Liver (tissue), 9 donors: Measurements from ENCODE around the gene CSNK2B. TPM values are rescaled to one million over a fixed set of nuclear protein-coding genes. Genes with fewer than 3 reads are reported as not detected.

Experiments used
- DNase-seq: peaks from one replicate; pipeline ENCODE4 v3.0.0-alpha.2; 2017; ENCODE audit warnings: low spot score
- H3K27ac ChIP-seq, 2 donors: one replicate each; pipeline ENCODE4 v1.7.0; 2013; ENCODE audit warnings: inconsistent platforms in 2 of 2, low read length in 2 of 2, control low read depth in 1 of 2, low read depth in 1 of 2, mild to moderate bottlenecking in 1 of 2
- H3K27me3 ChIP-seq, 4 donors: one replicate each; pipeline versions ENCODE4 v1.6.1 to v1.7.0; 2013; ENCODE audit warnings: low read length in 3 of 4, inconsistent platforms in 1 of 4, mild to moderate bottlenecking in 1 of 4, moderate library complexity in 1 of 4; ENCODE audit not compliant: control insufficient read depth in 4 of 4, insufficient read depth in 4 of 4
- H3K36me3 ChIP-seq, 4 donors: one replicate each; pipeline versions ENCODE4 v1.6.1 to v1.7.0; 2013; ENCODE audit warnings: low read length in 3 of 4, mild to moderate bottlenecking in 3 of 4, low read depth in 1 of 4, moderate library complexity in 1 of 4; ENCODE audit not compliant: control insufficient read depth in 4 of 4, insufficient read depth in 3 of 4
- H3K4me1 ChIP-seq, 4 donors: one replicate each; pipeline versions ENCODE4 v1.6.1 to v1.7.0; 2013; ENCODE audit warnings: low read length in 3 of 4, mild to moderate bottlenecking in 3 of 4, moderate library complexity in 1 of 4; ENCODE audit not compliant: control insufficient read depth in 4 of 4, insufficient read depth in 4 of 4
- H3K4me3 ChIP-seq, 3 donors: one replicate each; pipeline versions ENCODE4 v1.6.1 to v1.7.0; 2013; ENCODE audit warnings: low read length in 3 of 3, control low read depth in 1 of 3, low read depth in 1 of 3, mild to moderate bottlenecking in 1 of 3
- H3K9ac ChIP-seq, 2 donors: one replicate each; pipeline ENCODE4 v1.7.0; 2013; ENCODE audit warnings: low read length in 2 of 2, mild to moderate bottlenecking in 2 of 2, moderate library complexity in 2 of 2, control low read depth in 1 of 2, low read depth in 1 of 2
- H3K9me3 ChIP-seq, 4 donors: one replicate each; pipeline versions ENCODE4 v1.6.1 to v1.7.0; 2013; ENCODE audit warnings: low read length in 3 of 4; ENCODE audit not compliant: control insufficient read depth in 4 of 4
- ATF3 ChIP-seq: IDR thresholded peaks from 2 replicates; pipeline ENCODE4 v1.6.1; 2016; ENCODE audit warnings: antibody characterized with exemption
- EGR1 ChIP-seq, 2 donors: IDR thresholded peaks; 2 replicates each; pipeline ENCODE4 v1.6.1; 2016 to 2018; ENCODE audit warnings: antibody characterized with exemption in 2 of 2, low read depth in 2 of 2
- FOXA1 ChIP-seq: IDR thresholded peaks from 2 replicates; pipeline ENCODE4 v1.6.1; 2016; ENCODE audit warnings: antibody characterized with exemption
- FOXA2 ChIP-seq: IDR thresholded peaks from 2 replicates; pipeline ENCODE4 v1.6.1; 2016; ENCODE audit warnings: antibody characterized with exemption
- GABPA ChIP-seq, 2 donors: IDR thresholded peaks in 1 of 2; conservative IDR thresholded peaks in 1 of 2; 2 replicates each; pipeline ENCODE4 v1.6.1; 2016; ENCODE audit warnings: antibody characterized with exemption in 2 of 2, mild to moderate bottlenecking in 1 of 2, moderate library complexity in 1 of 2
- HNF4A ChIP-seq, 2 donors: conservative IDR thresholded peaks; 2 replicates each; pipeline ENCODE4 v1.6.1; 2016; ENCODE audit warnings: antibody characterized with exemption in 2 of 2, mild to moderate bottlenecking in 2 of 2
- HNF4G ChIP-seq: IDR thresholded peaks from 2 replicates; pipeline ENCODE4 v1.6.1; 2016; ENCODE audit warnings: antibody characterized with exemption
- JUND ChIP-seq, 2 donors: IDR thresholded peaks; 2 replicates each; pipeline ENCODE4 v1.6.1; 2016; ENCODE audit warnings: antibody characterized with exemption in 2 of 2
- MAX ChIP-seq: IDR thresholded peaks from 2 replicates; pipeline ENCODE4 v1.6.1; 2016; ENCODE audit warnings: antibody characterized with exemption
- NR2F2 ChIP-seq: IDR thresholded peaks from 2 replicates; pipeline ENCODE4 v1.6.1; 2016; ENCODE audit warnings: antibody characterized with exemption
- RAD21 ChIP-seq, 2 donors: IDR thresholded peaks; 2 replicates each; pipeline ENCODE4 v1.6.1; 2016; ENCODE audit warnings: antibody characterized with exemption in 2 of 2, mild to moderate bottlenecking in 2 of 2
- RXRA ChIP-seq, 2 donors: IDR thresholded peaks; 2 replicates each; pipeline ENCODE4 v1.6.1; 2017 to 2018; ENCODE audit warnings: antibody characterized with exemption in 2 of 2, mild to moderate bottlenecking in 1 of 2
- SP1 ChIP-seq: IDR thresholded peaks from 2 replicates; pipeline ENCODE4 v1.6.1; 2018; ENCODE audit warnings: antibody characterized with exemption, mild to moderate bottlenecking
- TAF1 ChIP-seq: conservative IDR thresholded peaks from 2 replicates; pipeline ENCODE4 v1.6.1; 2016; ENCODE audit warnings: antibody characterized with exemption, mild to moderate bottlenecking
- YY1 ChIP-seq: IDR thresholded peaks from 2 replicates; pipeline ENCODE4 v1.6.1; 2016; ENCODE audit warnings: antibody characterized with exemption, mild to moderate bottlenecking
- ZBTB33 ChIP-seq: IDR thresholded peaks from 2 replicates; pipeline ENCODE4 v1.6.1; 2016; ENCODE audit warnings: antibody characterized with exemption
- WGBS: extraction: QIAGEN DNeasy Blood & Tissue Kit; methylation state at CpG from one replicate; pipeline ENCODE4 v1.1.7; 2013; 5-methylcytosine and 5-hydroxymethylcytosine counted together
- polyA plus RNA-seq, 2 donors: library from polyadenylated mRNA; stranded (reverse) in 1 of 2; unstranded in 1 of 2; fragments of 200-250 nt in 1 of 2; fragments of >200 nt in 1 of 2; fragmentation: Nextera tagmentation in 1 of 2; extraction: Ambion mirVana in 1 of 2; gene quantifications; one replicate each; pipeline versions ENCODE4 v1.2.1 to v1.2.3, GENCODE V29; 2013 to 2015
- total RNA-seq, 2 donors: library from RNA; depleted of rRNA; stranded (reverse); fragments of >200 nt; gene quantifications; one replicate each; pipeline ENCODE4 v1.2.3, GENCODE V29; 2014
- TF ChIP-seq, protein P1 (sequence below): fragments of 150-350 bp; IDR thresholded peaks from 2 replicates; pipeline ENCODE4 v1.5.1; 2017; ENCODE audit warnings: improper control_type of control experiment, low read depth, low read length; ENCODE audit not compliant: missing input control
- TF ChIP-seq, protein P2 (sequence below): IDR thresholded peaks from 2 replicates; pipeline ENCODE4 v1.6.1; 2016; ENCODE audit warnings: antibody characterized with exemption, mild to moderate bottlenecking
- donor health status: healthy.
- donor health status: healthy.
- donor health status: healthy.
- donor health status: healthy.
- donor health status: healthy.

Gene CSNK2B
- total and polyA plus RNA-seq, 4 donors: 58.1 to 108 (median 77.0) TPM

- no peak for DNase-seq
- Histone ChIP-seq H3K4me3 (peak within 1 kb of the TSS; percentile 45 to 66 (median 63)), H3K27ac (peak within 1 kb of the TSS; percentile 80 to 86), H3K9me3 (no peaks in the 10 kb centered on the region), H3K4me1 (peaks cover 14 to 85% (median 68%) of the 10 kb centered on the region in 4 donors), H3K27me3 (no peaks in the 10 kb centered on the region), H3K36me3 (peaks cover 0 to 6% (median 3%) of the 10 kb centered on the region in 4 donors), H3K9ac (peak within 1 kb of the TSS; percentile 34 to 75)
- WGBS: 35% methylated on average over 8 of the region's 8 CpGs
- TF ChIP-seq, protein P1, sequence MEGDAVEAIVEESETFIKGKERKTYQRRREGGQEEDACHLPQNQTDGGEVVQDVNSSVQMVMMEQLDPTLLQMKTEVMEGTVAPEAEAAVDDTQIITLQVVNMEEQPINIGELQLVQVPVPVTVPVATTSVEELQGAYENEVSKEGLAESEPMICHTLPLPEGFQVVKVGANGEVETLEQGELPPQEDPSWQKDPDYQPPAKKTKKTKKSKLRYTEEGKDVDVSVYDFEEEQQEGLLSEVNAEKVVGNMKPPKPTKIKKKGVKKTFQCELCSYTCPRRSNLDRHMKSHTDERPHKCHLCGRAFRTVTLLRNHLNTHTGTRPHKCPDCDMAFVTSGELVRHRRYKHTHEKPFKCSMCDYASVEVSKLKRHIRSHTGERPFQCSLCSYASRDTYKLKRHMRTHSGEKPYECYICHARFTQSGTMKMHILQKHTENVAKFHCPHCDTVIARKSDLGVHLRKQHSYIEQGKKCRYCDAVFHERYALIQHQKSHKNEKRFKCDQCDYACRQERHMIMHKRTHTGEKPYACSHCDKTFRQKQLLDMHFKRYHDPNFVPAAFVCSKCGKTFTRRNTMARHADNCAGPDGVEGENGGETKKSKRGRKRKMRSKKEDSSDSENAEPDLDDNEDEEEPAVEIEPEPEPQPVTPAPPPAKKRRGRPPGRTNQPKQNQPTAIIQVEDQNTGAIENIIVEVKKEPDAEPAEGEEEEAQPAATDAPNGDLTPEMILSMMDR: no peak
- TF ChIP-seq ZBTB33 (peak; percentile 59), HNF4G (peak; percentile 80), GABPA (IDR thresholded peaks at IDR 0.05 in 1 of 2, conservative IDR thresholded peaks at IDR 0.05 in 1 of 2) (peak; percentile 64 to 89), RAD21 (IDR thresholded peaks at IDR 0.05) (peak; percentile 19 to 57), FOXA2 (peak; percentile 70), FOXA1 (no peak), RXRA (IDR thresholded peaks at IDR 0.05) (peak; percentile 84 to 86), YY1 (peak; percentile 33), ATF3 (no peak), HNF4A (conservative IDR thresholded peaks at IDR 0.05) (peak; percentile 83 to 85), JUND (IDR thresholded peaks at IDR 0.05) (peak; percentile 57 to 58), SP1 (peak; percentile 86), TAF1 (peak; percentile 98), MAX (peak; percentile 59), NR2F2 (peak; percentile 82), EGR1 (IDR thresholded peaks at IDR 0.05; ENCODE audit: low read depth in 2 of 2) (peak; percentile 39 to 52)
- TF ChIP-seq, protein P2, sequence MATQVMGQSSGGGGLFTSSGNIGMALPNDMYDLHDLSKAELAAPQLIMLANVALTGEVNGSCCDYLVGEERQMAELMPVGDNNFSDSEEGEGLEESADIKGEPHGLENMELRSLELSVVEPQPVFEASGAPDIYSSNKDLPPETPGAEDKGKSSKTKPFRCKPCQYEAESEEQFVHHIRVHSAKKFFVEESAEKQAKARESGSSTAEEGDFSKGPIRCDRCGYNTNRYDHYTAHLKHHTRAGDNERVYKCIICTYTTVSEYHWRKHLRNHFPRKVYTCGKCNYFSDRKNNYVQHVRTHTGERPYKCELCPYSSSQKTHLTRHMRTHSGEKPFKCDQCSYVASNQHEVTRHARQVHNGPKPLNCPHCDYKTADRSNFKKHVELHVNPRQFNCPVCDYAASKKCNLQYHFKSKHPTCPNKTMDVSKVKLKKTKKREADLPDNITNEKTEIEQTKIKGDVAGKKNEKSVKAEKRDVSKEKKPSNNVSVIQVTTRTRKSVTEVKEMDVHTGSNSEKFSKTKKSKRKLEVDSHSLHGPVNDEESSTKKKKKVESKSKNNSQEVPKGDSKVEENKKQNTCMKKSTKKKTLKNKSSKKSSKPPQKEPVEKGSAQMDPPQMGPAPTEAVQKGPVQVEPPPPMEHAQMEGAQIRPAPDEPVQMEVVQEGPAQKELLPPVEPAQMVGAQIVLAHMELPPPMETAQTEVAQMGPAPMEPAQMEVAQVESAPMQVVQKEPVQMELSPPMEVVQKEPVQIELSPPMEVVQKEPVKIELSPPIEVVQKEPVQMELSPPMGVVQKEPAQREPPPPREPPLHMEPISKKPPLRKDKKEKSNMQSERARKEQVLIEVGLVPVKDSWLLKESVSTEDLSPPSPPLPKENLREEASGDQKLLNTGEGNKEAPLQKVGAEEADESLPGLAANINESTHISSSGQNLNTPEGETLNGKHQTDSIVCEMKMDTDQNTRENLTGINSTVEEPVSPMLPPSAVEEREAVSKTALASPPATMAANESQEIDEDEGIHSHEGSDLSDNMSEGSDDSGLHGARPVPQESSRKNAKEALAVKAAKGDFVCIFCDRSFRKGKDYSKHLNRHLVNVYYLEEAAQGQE: peak; percentile 88
Observed at GRCh38 chr6:31655349-31656237, 10.3 kb upstream of the CSNK2B start, which contains the start of gene APOM. Gene APOM, plus strand, starts transcription at chr6:31655894. Its CDS starts 73 bp downstream, at chr6:31655967.
